ENCODE data around the gene CHST15. TPM values are rescaled to one million over a fixed set of nuclear protein-coding genes. Genes with fewer than 3 reads are reported as not detected.

The CHST15 gene
- 36.5 TPM for total RNA-seq
- long read RNA-seq, full-length matches to known transcripts = 10 of 32 reads
- long read RNA-seq, partial matches to known transcripts = 7 of 32 reads
- long read RNA-seq, other reads (novel, unspliced or antisense) = 15 of 32 reads

DNA sequence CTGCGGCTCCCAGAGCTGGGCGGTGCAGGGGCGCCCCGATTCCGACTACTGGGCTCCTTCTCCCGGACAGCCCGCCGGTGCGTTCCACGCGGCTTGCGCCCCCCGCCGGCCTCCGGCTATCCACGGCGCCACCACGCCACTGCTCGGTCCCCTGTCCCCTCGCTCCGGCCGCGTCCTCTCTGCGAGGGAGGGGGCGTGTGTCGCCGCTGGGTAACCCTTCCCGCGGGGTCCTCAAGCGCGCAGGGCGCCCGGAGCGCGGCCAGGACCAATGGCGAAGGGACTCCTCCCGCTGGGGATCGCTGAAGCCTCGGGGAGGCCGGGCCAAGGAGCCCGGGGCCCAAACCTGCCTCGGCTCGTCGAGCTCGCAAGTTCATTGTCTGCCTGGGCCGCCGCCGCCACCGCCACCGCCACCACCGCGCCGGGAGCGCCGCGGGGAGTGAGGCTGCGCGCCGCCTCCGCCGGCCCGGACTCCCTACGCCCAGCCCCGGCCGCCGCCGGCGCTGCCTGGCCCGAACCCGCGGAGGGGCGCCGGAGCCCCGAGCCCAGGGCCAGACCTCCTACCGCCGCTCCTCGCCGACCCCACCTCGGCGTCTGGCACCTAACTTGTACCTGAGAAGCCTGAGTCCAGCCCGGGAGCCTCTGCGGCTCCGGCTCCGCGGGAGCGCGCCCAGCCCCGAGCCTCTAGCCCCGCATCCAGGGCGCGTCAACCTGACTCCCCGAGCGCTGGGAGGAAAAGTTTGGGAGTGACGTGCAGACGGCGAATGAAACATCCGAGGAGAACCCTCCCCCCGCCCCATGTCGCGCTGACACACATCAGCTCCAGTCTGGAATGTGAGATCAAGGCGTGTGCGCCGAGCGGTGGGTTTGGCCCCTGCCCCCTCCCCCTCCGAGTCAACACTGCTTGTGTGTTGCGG is at the start of gene CHST15:
TSS of gene CHST15 (minus strand) at position 739 of the 914 bp plus-strand sequence. CDS start 47,386 bp downstream, outside the sequence.
- H3K4me3 ChIP-seq = peak within 1 kb of the TSS; percentile 70
- peak; percentile 46 to 59 for ATAC-seq
- no peaks in the 10 kb centered on the region for H3K27me3 ChIP-seq (ENCODE audit: low read depth)
- peak within 1 kb of the TSS; percentile 86 for H3K27ac ChIP-seq
- peaks cover 56% of the 10 kb centered on the region for H3K4me1 ChIP-seq
- TF ChIP-seq CTCF (IDR thresholded peaks at IDR 0.05) = peak; percentile 24
- intact Hi-C loops (cut with DNase I) = no loop called here
- no peaks in the 10 kb centered on the region for H3K36me3 ChIP-seq
- peaks cover 6% of the 10 kb centered on the region for H3K9me3 ChIP-seq
- DNase-seq = peak; percentile 65

GRCh38 chr10:124142960-124143359 is 49.6 kb upstream of the CHST15 start:
- no peaks in the 10 kb centered on the region for H3K36me3 ChIP-seq
- ATAC-seq (no peak), DNase-seq (no peak)
- intact Hi-C loops (cut with DNase I) = no loop called here
- no peak overlapping the region for H3K4me3 ChIP-seq
- H3K27me3 ChIP-seq (ENCODE audit: low read depth) = no peaks in the 10 kb centered on the region
- H3K4me1 ChIP-seq = peaks cover 20% of the 10 kb centered on the region
- H3K9me3 ChIP-seq = peaks cover 7% of the 10 kb centered on the region
- H3K27ac ChIP-seq = no peak overlapping the region
- TF ChIP-seq CTCF (IDR thresholded peaks at IDR 0.05) = no peak

GRCh38 chr10:124142006-124142739 is 48.8 kb upstream of the CHST15 start:
- no peak for DNase-seq
- no peaks in the 10 kb centered on the region for H3K27me3 ChIP-seq (ENCODE audit: low read depth)
- ATAC-seq = no peak
- H3K36me3 ChIP-seq = no peaks in the 10 kb centered on the region
- intact Hi-C loops (cut with DNase I) = no loop called here
- H3K4me1 ChIP-seq = peaks cover 20% of the 10 kb centered on the region
- H3K27ac ChIP-seq = no peak overlapping the region
- no peak for TF ChIP-seq CTCF (IDR thresholded peaks at IDR 0.05)
- peaks cover 7% of the 10 kb centered on the region for H3K9me3 ChIP-seq
- H3K4me3 ChIP-seq = no peak overlapping the region

GRCh38 chr10:124138883-124139348 is 45.5 kb upstream of the CHST15 start:
- H3K27ac ChIP-seq = no peak overlapping the region
- no peak for TF ChIP-seq CTCF (IDR thresholded peaks at IDR 0.05)
- no peak for DNase-seq

DNA sequence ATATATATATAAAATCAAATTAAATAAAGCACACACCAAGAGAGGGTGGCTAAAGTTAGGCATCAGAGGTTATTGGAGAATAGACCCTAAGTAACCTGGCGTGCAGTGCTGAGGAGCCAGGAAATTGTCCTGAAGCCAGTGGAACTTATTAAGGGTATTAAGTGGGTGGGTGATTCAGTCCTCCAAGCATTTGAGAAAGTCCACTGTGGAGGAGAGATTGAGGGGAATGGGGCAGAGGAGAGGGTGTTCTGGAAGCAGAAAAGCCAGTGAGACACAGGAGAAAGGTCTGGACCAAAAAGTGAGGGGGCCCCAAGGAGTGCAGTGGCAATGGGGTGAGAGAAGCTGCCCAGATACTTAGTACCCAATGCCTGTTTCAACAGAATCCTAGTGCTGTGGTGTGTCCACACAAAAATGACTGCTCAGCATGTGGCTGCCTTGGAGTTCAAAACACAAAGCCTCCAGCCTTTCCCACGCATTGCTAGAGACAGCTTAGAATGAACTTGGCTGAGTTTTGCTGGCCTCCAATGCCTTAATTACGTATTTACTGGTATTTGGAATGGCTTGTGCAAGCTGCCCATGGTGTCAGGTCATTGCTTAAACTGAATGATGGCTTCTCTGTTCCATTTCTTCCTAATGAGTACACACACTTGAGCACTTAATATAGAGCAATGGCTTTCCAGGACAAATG is 44.9 kb upstream of the CHST15 start:
- H3K27ac ChIP-seq = no peak overlapping the region
- no peak for DNase-seq
- no peaks in the 10 kb centered on the region for H3K27me3 ChIP-seq (ENCODE audit: low read depth)
- H3K9me3 ChIP-seq = peaks cover 7% of the 10 kb centered on the region
- no peaks in the 10 kb centered on the region for H3K36me3 ChIP-seq
- peak; percentile 60 to 83 for ATAC-seq
- intact Hi-C loops (cut with DNase I) = no loop called here
- no peak overlapping the region for H3K4me3 ChIP-seq
- no peaks in the 10 kb centered on the region for H3K4me1 ChIP-seq
- TF ChIP-seq CTCF (IDR thresholded peaks at IDR 0.05) = no peak

More at GRCh38 chr10:124138883-124139348, 45.5 kb upstream of the CHST15 start:
- H3K4me1 ChIP-seq = no peaks in the 10 kb centered on the region
- H3K9me3 ChIP-seq = peaks cover 7% of the 10 kb centered on the region
- intact Hi-C loops (cut with DNase I) = no loop called here
- no peaks in the 10 kb centered on the region for H3K27me3 ChIP-seq (ENCODE audit: low read depth)
- peak; percentile 18 to 46 for ATAC-seq
- H3K36me3 ChIP-seq = no peaks in the 10 kb centered on the region
- H3K4me3 ChIP-seq = no peak overlapping the region
